Erythroblast (primary cell): ENCODE results near the gene FBL.

Source experiments
- GATA1 ChIP-seq: IDR thresholded peaks from 2 replicates; pipeline ENCODE4 v1.6.1; 2011; ENCODE audit warnings: low read depth, mild to moderate bottlenecking, control low read depth, low read length, moderate library complexity
- POLR2A ChIP-seq: IDR thresholded peaks from 2 replicates; pipeline ENCODE4 v1.6.1; 2011; ENCODE audit warnings: mild to moderate bottlenecking, low read length

- TF ChIP-seq POLR2A (no peak), GATA1 (no peak)
Measured at GRCh38 chr19:39829702-39830275, 16.4 kb downstream of the FBL start.
